K562 (cell line): ENCODE data around the gene FES. TPM values are rescaled to one million over a fixed set of nuclear protein-coding genes. Genes with fewer than 3 reads are reported as not detected.

Source experiments
- ARHGAP35 ChIP-seq: fragments of 450-650 bp; IDR thresholded peaks from 2 replicates; pipeline ENCODE4 v1.6.1; 2018; ENCODE audit not compliant: partially characterized antibody
- ELF4 ChIP-seq: fragments of 450-650 bp; formaldehyde crosslinking; IDR thresholded peaks from 2 replicates; pipeline ENCODE4 v1.4.0; 2022; ENCODE audit warnings: missing genetic modification characterization
- HIVEP1 ChIP-seq: fragments of 250-450 bp; sonication (Bioruptor Pico); IDR thresholded peaks from 2 replicates; pipeline ENCODE4 v1.4.0; 2020; ENCODE audit warnings: mild to moderate bottlenecking
- HMG20A ChIP-seq: fragments of 450-650 bp; formaldehyde crosslinking; conservative IDR thresholded peaks from 2 replicates; pipeline ENCODE4 v1.4.0; 2020; ENCODE audit warnings: mild to moderate bottlenecking, mixed read lengths
- IFI16 ChIP-seq: fragments of 250-450 bp; sonication (Bioruptor Pico); IDR thresholded peaks from 2 replicates; pipeline ENCODE4 v2.1.2; 2022; ENCODE audit warnings: mild to moderate bottlenecking, inconsistent platforms
- KAT8 ChIP-seq: fragments of 450-650 bp; IDR thresholded peaks from 2 replicates; pipeline ENCODE4 v1.6.1; 2016; ENCODE audit warnings: low read depth, mild to moderate bottlenecking
- KLF16 ChIP-seq: IDR thresholded peaks from 2 replicates; pipeline ENCODE4 v1.6.1; 2016; ENCODE audit warnings: antibody characterized with exemption
- MAZ ChIP-seq, 2 experiments: fragments of 450-650 bp in 1 of 2; sonication (generic) in 1 of 2; formaldehyde crosslinking; IDR thresholded peaks in 1 of 2; conservative IDR thresholded peaks in 1 of 2; 2 replicates each; pipeline versions ENCODE4 v1.4.0 to v1.5.0; 2020; ENCODE audit warnings: mild to moderate bottlenecking in 1 of 2, missing genetic modification reagents in 1 of 2
- NFIX ChIP-seq: fragments of 250-450 bp; sonication (Bioruptor Pico); IDR thresholded peaks from 2 replicates; pipeline ENCODE4 v1.4.0; 2020; ENCODE audit warnings: low read depth, mild to moderate bottlenecking, moderate library complexity
- PML ChIP-seq: IDR thresholded peaks from 2 replicates; pipeline ENCODE4 v1.6.1; 2012; ENCODE audit warnings: low read length, inconsistent platforms
- RAD51 ChIP-seq: fragments of 450-650 bp; IDR thresholded peaks from 2 replicates; pipeline ENCODE4 v1.7.1; 2016; ENCODE audit warnings: low read depth, mild to moderate bottlenecking, borderline replicate concordance
- TAL1 ChIP-seq: fragments of 450-650 bp; IDR thresholded peaks from 2 replicates; pipeline ENCODE4 v1.6.1; 2016; ENCODE audit warnings: mild to moderate bottlenecking
- ZNF12 ChIP-seq: sonication (generic); formaldehyde crosslinking; IDR thresholded peaks from 2 replicates; pipeline ENCODE4 v1.4.0; 2020; ENCODE audit warnings: mild to moderate bottlenecking, missing genetic modification reagents
- ZSCAN29 ChIP-seq: fragments of 450-650 bp; IDR thresholded peaks from 2 replicates; pipeline ENCODE4 v1.6.1; 2017
- polyA plus RNA-seq, 8 experiments: library from polyadenylated mRNA; depleted of rRNA in 4 of 8; stranded (reverse) in 5 of 8; unstranded in 3 of 8; fragments of >200 nt; fragmentation: Nextera tagmentation in 2 of 8; fragmentation: Illumina TruSeq in 1 of 8; extraction: Ambion mirVana in 2 of 8; extraction: Trizol in 1 of 8; gene quantifications; 2 replicates each; pipeline versions ENCODE4 v1.2.1 to v1.2.3, GENCODE V29; 2011 to 2014; ENCODE audit warnings: inconsistent platforms in 1 of 8, missing spikeins in 1 of 8
- total RNA-seq, 7 experiments: library from RNA; depleted of rRNA in 6 of 7; stranded (reverse); fragments of >200 nt in 6 of 7; fragmentation: Illumina TruSeq in 2 of 7; extraction: Trizol in 2 of 7; gene quantifications; 2 replicates each; pipeline versions ENCODE4 v1.2.1 to v1.2.3, GENCODE V29; 2011 to 2021; ENCODE audit warnings: low replicate concordance in 1 of 7
- TF ChIP-seq, protein P1 (sequence below): fragments of 250-450 bp; sonication (Bioruptor Pico); IDR thresholded peaks from 2 replicates; pipeline ENCODE4 v1.8.0; 2022; ENCODE audit warnings: inconsistent platforms, mild to moderate bottlenecking, moderate library complexity, borderline replicate concordance
- TF ChIP-seq, protein P2 (sequence below): fragments of 200-800 bp; sonication (Bioruptor generic); IDR thresholded peaks from 2 replicates; pipeline ENCODE4 v1.6.1; 2017; ENCODE audit warnings: missing genetic modification characterization, missing compliant biosample characterization
- TF ChIP-seq, protein P3 (sequence below), 3 experiments: IDR thresholded peaks in 2 of 3; conservative IDR thresholded peaks in 1 of 3; 2 replicates each; pipeline ENCODE4 v1.5.1; 2011 to 2012; ENCODE audit warnings: low read length in 3 of 3, mild to moderate bottlenecking in 3 of 3, control low read depth in 2 of 3, improper control_type of control experiment in 1 of 3, inconsistent platforms in 1 of 3, low read depth in 1 of 3, mixed read lengths in 1 of 3, moderate library complexity in 1 of 3; ENCODE audit not compliant: insufficient read depth in 2 of 3
- TF ChIP-seq, protein P4 (sequence below): fragments of 450-650 bp; formaldehyde crosslinking; IDR thresholded peaks from 2 replicates; pipeline ENCODE4 v1.4.0; 2020; ENCODE audit warnings: mild to moderate bottlenecking
- TF ChIP-seq, protein P5 (sequence below): fragments of 450-650 bp; conservative IDR thresholded peaks from 2 replicates; pipeline ENCODE4 v1.6.1; 2016; ENCODE audit warnings: missing genetic modification characterization, low read depth, mild to moderate bottlenecking, control low read depth, missing compliant biosample characterization
- TF ChIP-seq, protein P6 (sequence below), 2 experiments: fragments of 450-650 bp; IDR thresholded peaks; 2 replicates each; pipeline ENCODE4 v1.6.1; 2016

FES gene
- total and polyA plus RNA-seq, 9 of the 15 experiments (the other 6 are each of a cell fraction or from before 2014, with no cell fraction given) = 0.38 to 2.6 (median 0.82) TPM

DNA sequence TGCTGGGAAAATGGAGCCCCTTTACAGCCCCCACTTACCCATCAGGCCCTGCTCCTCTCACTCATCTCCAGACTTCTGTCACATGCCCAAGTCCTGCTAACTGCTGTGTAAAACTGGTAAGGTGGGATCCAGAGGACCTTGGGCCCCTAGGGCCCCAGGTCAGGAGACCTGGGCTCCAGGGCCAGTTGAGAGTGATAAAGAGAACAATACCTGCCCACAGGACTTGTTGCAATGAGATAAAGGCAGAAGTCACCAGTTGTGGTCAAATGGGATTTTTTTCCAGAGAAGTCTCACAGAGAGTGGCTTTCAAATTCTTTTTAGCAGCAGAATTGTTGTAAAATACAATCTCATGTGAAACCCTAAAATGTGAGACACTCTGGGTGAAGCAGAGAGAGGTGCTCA, 15.2 kb upstream of the FES start (continued):
- TF ChIP-seq, protein P1, sequence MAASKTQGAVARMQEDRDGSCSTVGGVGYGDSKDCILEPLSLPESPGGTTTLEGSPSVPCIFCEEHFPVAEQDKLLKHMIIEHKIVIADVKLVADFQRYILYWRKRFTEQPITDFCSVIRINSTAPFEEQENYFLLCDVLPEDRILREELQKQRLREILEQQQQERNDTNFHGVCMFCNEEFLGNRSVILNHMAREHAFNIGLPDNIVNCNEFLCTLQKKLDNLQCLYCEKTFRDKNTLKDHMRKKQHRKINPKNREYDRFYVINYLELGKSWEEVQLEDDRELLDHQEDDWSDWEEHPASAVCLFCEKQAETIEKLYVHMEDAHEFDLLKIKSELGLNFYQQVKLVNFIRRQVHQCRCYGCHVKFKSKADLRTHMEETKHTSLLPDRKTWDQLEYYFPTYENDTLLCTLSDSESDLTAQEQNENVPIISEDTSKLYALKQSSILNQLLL = no peak
- peak; percentile 51; the same call in 1 of the 2 replicates for TF ChIP-seq KLF16
- TF ChIP-seq, protein P2, sequence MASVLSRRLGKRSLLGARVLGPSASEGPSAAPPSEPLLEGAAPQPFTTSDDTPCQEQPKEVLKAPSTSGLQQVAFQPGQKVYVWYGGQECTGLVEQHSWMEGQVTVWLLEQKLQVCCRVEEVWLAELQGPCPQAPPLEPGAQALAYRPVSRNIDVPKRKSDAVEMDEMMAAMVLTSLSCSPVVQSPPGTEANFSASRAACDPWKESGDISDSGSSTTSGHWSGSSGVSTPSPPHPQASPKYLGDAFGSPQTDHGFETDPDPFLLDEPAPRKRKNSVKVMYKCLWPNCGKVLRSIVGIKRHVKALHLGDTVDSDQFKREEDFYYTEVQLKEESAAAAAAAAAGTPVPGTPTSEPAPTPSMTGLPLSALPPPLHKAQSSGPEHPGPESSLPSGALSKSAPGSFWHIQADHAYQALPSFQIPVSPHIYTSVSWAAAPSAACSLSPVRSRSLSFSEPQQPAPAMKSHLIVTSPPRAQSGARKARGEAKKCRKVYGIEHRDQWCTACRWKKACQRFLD = 0 out of 2 replicates have a peak, but pooled peaks have one; percentile 58
- TF ChIP-seq ARHGAP35 = no peak
- TF ChIP-seq, protein P3, sequence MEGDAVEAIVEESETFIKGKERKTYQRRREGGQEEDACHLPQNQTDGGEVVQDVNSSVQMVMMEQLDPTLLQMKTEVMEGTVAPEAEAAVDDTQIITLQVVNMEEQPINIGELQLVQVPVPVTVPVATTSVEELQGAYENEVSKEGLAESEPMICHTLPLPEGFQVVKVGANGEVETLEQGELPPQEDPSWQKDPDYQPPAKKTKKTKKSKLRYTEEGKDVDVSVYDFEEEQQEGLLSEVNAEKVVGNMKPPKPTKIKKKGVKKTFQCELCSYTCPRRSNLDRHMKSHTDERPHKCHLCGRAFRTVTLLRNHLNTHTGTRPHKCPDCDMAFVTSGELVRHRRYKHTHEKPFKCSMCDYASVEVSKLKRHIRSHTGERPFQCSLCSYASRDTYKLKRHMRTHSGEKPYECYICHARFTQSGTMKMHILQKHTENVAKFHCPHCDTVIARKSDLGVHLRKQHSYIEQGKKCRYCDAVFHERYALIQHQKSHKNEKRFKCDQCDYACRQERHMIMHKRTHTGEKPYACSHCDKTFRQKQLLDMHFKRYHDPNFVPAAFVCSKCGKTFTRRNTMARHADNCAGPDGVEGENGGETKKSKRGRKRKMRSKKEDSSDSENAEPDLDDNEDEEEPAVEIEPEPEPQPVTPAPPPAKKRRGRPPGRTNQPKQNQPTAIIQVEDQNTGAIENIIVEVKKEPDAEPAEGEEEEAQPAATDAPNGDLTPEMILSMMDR (IDR thresholded peaks at IDR 0.05 in 2 of 3, conservative IDR thresholded peaks at IDR 0.05 in 1 of 3; ENCODE audit: insufficient read depth in 2 of 3, low read depth in 1 of 3, low read length in 3 of 3) = no peak
- no peak for TF ChIP-seq ZSCAN29
- TF ChIP-seq IFI16 (CRISPR knock-in tag) = 0 out of 2 replicates have a peak, but pooled peaks have one; percentile 53
- peak; percentile 37; the same call in 1 of the 2 replicates for TF ChIP-seq PML
- no peak for TF ChIP-seq HIVEP1
- TF ChIP-seq, protein P4, sequence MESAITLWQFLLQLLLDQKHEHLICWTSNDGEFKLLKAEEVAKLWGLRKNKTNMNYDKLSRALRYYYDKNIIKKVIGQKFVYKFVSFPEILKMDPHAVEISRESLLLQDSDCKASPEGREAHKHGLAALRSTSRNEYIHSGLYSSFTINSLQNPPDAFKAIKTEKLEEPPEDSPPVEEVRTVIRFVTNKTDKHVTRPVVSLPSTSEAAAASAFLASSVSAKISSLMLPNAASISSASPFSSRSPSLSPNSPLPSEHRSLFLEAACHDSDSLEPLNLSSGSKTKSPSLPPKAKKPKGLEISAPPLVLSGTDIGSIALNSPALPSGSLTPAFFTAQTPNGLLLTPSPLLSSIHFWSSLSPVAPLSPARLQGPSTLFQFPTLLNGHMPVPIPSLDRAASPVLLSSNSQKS = no peak
- TF ChIP-seq NFIX (CRISPR knock-in tag) = no peak
- peak; percentile 30; the same call in 1 of the 2 replicates for TF ChIP-seq RAD51
- TF ChIP-seq, protein P5, sequence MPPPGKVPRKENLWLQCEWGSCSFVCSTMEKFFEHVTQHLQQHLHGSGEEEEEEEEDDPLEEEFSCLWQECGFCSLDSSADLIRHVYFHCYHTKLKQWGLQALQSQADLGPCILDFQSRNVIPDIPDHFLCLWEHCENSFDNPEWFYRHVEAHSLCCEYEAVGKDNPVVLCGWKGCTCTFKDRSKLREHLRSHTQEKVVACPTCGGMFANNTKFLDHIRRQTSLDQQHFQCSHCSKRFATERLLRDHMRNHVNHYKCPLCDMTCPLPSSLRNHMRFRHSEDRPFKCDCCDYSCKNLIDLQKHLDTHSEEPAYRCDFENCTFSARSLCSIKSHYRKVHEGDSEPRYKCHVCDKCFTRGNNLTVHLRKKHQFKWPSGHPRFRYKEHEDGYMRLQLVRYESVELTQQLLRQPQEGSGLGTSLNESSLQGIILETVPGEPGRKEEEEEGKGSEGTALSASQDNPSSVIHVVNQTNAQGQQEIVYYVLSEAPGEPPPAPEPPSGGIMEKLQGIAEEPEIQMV (tag) = no peak
- TF ChIP-seq ELF4 (CRISPR knock-in tag) = no peak
- TF ChIP-seq HMG20A = no peak
- TF ChIP-seq KAT8 = no peak
- peak; percentile 68 for TF ChIP-seq TAL1
- no peak for TF ChIP-seq ZNF12 (CRISPR knock-in tag)
- TF ChIP-seq, protein P6, sequence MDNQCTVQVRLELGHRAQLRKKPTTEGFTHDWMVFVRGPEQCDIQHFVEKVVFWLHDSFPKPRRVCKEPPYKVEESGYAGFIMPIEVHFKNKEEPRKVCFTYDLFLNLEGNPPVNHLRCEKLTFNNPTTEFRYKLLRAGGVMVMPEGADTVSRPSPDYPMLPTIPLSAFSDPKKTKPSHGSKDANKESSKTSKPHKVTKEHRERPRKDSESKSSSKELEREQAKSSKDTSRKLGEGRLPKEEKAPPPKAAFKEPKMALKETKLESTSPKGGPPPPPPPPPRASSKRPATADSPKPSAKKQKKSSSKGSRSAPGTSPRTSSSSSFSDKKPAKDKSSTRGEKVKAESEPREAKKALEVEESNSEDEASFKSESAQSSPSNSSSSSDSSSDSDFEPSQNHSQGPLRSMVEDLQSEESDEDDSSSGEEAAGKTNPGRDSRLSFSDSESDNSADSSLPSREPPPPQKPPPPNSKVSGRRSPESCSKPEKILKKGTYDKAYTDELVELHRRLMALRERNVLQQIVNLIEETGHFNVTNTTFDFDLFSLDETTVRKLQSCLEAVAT (IDR thresholded peaks at IDR 0.05) = peak in 1 of 2 experiments; percentile 58; a peak in 1 of 4 replicates
- TF ChIP-seq MAZ (CRISPR knock-in tag; conservative IDR thresholded peaks at IDR 0.05 in 1 of 2, IDR thresholded peaks at IDR 0.05 in 1 of 2) = peak in 1 of 2 experiments; percentile 25; a peak in 1 of 4 replicates
